Parathyroid adenoma (tissue), 2 donors: ENCODE measurements around the gene PBX1.

Experiments used
- H2AFZ ChIP-seq: fragments of 300-600 bp; sonication (generic); one replicate; pipeline ENCODE4 v1.7.0; 2017; ENCODE audit warnings: antibody characterized with exemption, mild to moderate bottlenecking
- H3K27ac ChIP-seq: fragments of 300-600 bp; sonication (generic); one replicate; pipeline ENCODE4 v1.7.0; 2017
- H3K27me3 ChIP-seq: fragments of 300-600 bp; sonication (generic); one replicate; pipeline ENCODE4 v1.7.0; 2017; ENCODE audit warnings: low read length; ENCODE audit not compliant: control insufficient read depth, insufficient read depth
- H3K36me3 ChIP-seq: fragments of 300-600 bp; sonication (generic); one replicate; pipeline ENCODE4 v1.7.0; 2017; ENCODE audit warnings: low read length; ENCODE audit not compliant: control insufficient read depth, insufficient read depth
- H3K4me1 ChIP-seq: fragments of 300-600 bp; sonication (generic); one replicate; pipeline ENCODE4 v1.7.0; 2017; ENCODE audit warnings: control low read depth
- H3K4me2 ChIP-seq: fragments of 300-600 bp; sonication (generic); one replicate; pipeline ENCODE4 v1.7.0; 2017; ENCODE audit warnings: low read length
- H3K4me3 ChIP-seq: fragments of 300-600 bp; sonication (generic); one replicate; pipeline ENCODE4 v1.7.0; 2017; ENCODE audit warnings: low read depth, low read length
- H3K79me2 ChIP-seq: fragments of 300-600 bp; sonication (generic); one replicate; pipeline ENCODE4 v1.7.0; 2017; ENCODE audit warnings: control low read depth
- H3K9ac ChIP-seq: fragments of 300-600 bp; sonication (generic); one replicate; pipeline ENCODE4 v1.7.0; 2017; ENCODE audit warnings: mild to moderate bottlenecking
- H3K9me3 ChIP-seq: fragments of 300-600 bp; sonication (generic); one replicate; pipeline ENCODE4 v1.7.0; 2017; ENCODE audit warnings: low read length; ENCODE audit not compliant: control insufficient read depth
- TF ChIP-seq, protein P1 (sequence below): fragments of 300-600 bp; sonication (generic); IDR thresholded peaks from one replicate; pipeline ENCODE4 v1.7.0; 2017; ENCODE audit warnings: antibody characterized with exemption, mild to moderate bottlenecking
- donor health status: primary hyperparathyroidism.

PBX1 gene

GRCh38 chr1:164515711-164516331, 43.2 kb upstream of the PBX1 start:
- TF ChIP-seq, protein P1, sequence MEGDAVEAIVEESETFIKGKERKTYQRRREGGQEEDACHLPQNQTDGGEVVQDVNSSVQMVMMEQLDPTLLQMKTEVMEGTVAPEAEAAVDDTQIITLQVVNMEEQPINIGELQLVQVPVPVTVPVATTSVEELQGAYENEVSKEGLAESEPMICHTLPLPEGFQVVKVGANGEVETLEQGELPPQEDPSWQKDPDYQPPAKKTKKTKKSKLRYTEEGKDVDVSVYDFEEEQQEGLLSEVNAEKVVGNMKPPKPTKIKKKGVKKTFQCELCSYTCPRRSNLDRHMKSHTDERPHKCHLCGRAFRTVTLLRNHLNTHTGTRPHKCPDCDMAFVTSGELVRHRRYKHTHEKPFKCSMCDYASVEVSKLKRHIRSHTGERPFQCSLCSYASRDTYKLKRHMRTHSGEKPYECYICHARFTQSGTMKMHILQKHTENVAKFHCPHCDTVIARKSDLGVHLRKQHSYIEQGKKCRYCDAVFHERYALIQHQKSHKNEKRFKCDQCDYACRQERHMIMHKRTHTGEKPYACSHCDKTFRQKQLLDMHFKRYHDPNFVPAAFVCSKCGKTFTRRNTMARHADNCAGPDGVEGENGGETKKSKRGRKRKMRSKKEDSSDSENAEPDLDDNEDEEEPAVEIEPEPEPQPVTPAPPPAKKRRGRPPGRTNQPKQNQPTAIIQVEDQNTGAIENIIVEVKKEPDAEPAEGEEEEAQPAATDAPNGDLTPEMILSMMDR = no peak
- no peak overlapping the region for H2AFZ ChIP-seq
- no peak overlapping the region for H3K4me3 ChIP-seq

DNA sequence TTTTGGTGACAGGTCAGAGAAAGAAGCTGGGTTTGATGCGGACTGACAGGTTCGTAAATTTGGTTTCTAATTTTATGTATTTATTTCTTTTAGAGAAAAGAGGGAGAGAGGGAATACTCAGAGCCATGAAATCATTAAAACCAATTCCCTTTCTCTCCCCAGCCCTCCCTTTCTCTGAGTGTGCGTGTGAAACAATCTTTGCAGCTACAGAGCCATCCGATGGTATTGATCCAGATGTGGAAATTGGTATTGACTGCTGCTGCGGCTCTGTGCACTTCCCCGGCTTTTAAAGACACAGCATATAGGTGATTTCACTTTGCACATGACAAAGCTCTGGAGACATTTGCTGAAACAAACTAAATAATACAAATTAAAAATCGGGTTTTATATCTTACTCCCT, 42.4 kb upstream of the PBX1 start:
- TF ChIP-seq, protein P1 = no peak
- Histone ChIP-seq H3K4me3 (no peak overlapping the region), H3K4me2 (no peak overlapping the region), H3K9me3 (no peaks in the 10 kb centered on the region), H3K27me3 (no peaks in the 10 kb centered on the region), H2AFZ (no peak overlapping the region), H3K4me1 (no peaks in the 10 kb centered on the region), H3K36me3 (no peaks in the 10 kb centered on the region), H3K79me2 (no peaks in the 10 kb centered on the region), H3K27ac (no peak overlapping the region), H3K9ac (no peak overlapping the region)

More at GRCh38 chr1:164515711-164516331, 43.2 kb upstream of the PBX1 start:
- no peak overlapping the region for H3K4me2 ChIP-seq
- H3K9me3 ChIP-seq = no peaks in the 10 kb centered on the region
- no peak overlapping the region for H3K27ac ChIP-seq
- H3K4me1 ChIP-seq = no peaks in the 10 kb centered on the region
- H3K9ac ChIP-seq = no peak overlapping the region
- H3K36me3 ChIP-seq = no peaks in the 10 kb centered on the region
- no peaks in the 10 kb centered on the region for H3K79me2 ChIP-seq
- H3K27me3 ChIP-seq = no peaks in the 10 kb centered on the region

GRCh38 chr1:164518692-164519332, 40.2 kb upstream of the PBX1 start:
- no peaks in the 10 kb centered on the region for H3K9me3 ChIP-seq
- no peak overlapping the region for H3K4me2 ChIP-seq
- H3K27ac ChIP-seq = no peak overlapping the region
- no peak overlapping the region for H3K4me3 ChIP-seq
- H3K4me1 ChIP-seq = no peaks in the 10 kb centered on the region
- no peak overlapping the region for H2AFZ ChIP-seq
- H3K79me2 ChIP-seq = no peaks in the 10 kb centered on the region
- TF ChIP-seq, protein P1 = no peak
- no peak overlapping the region for H3K9ac ChIP-seq
- H3K36me3 ChIP-seq = no peaks in the 10 kb centered on the region
- H3K27me3 ChIP-seq = no peaks in the 10 kb centered on the region

DNA sequence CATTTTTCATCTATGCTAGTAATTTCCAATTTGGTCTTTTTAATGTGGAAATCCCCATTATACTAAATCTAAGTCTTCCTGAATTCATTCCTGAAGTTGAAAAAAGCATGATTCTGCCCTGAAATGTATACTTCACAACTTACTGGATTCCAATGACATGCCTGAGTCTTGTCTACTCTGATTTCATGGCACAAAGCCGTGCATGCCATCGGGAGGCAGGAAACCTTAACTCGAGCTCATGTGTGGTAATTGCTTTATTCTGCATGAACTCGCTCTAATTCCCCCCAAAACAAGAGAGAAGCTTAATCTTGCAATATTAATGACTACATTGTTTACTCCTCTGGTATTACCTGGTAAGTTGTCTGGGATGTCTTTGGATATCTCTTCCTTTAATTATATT, 39.6 kb upstream of the PBX1 start:
- H3K36me3 ChIP-seq = no peaks in the 10 kb centered on the region
- H3K4me3 ChIP-seq = no peak overlapping the region
- H2AFZ ChIP-seq = no peak overlapping the region
- no peak overlapping the region for H3K9ac ChIP-seq
- H3K4me2 ChIP-seq = no peak overlapping the region
- no peak overlapping the region for H3K27ac ChIP-seq
- H3K27me3 ChIP-seq = no peaks in the 10 kb centered on the region
- H3K79me2 ChIP-seq = no peaks in the 10 kb centered on the region
- H3K9me3 ChIP-seq = no peaks in the 10 kb centered on the region
- TF ChIP-seq, protein P1 = no peak
- H3K4me1 ChIP-seq = no peaks in the 10 kb centered on the region

GRCh38 chr1:164524810-164525209, 34.2 kb upstream of the PBX1 start:
- Histone ChIP-seq H3K79me2 (no peaks in the 10 kb centered on the region), H3K4me3 (no peak overlapping the region), H3K27me3 (no peaks in the 10 kb centered on the region), H3K4me2 (no peak overlapping the region), H2AFZ (no peak overlapping the region), H3K4me1 (no peaks in the 10 kb centered on the region), H3K9ac (no peak overlapping the region), H3K36me3 (no peaks in the 10 kb centered on the region), H3K9me3 (no peaks in the 10 kb centered on the region), H3K27ac (no peak overlapping the region)
- TF ChIP-seq, protein P1 = no peak
